NOMO-1 treated with dmso at 0.1 percent for 144 hours (cell line): Measurements from ENCODE around the gene PCNX1.
"Not testable (repeated sequence)": the region's sequence is repeated elsewhere in the genome, so short reads cannot be mapped to it uniquely, and the experiment has no call there.

Source experiments
- DNase-seq: peaks from one replicate; lab custom pipeline; 2025; ENCODE audit not compliant: unreplicated experiment; lab: John Stamatoyannopoulos, UW

Gene PCNX1

DNA sequence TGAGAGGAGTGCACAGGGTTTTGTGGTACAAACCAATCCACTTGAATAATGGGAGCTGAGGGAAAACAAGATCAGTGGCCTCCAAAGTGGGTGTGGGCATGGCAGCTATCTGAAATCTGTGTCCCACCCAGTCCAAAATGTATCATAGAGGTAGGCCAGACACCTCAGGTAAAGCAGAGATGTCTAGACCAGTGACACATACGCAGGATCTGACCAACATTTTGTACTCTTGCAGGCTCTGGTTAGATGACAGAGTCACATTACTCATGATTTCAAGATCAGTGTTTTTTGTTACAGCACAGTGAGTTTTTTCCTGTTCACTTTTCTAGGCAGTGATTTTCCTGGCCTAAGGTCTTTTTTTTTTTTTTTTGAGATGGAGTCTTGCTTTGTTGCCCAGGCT lies 211.8 kb downstream of the PCNX1 start:
- DNase-seq: no peak

GRCh38 chr14:71119832-71120231 lies 212.6 kb downstream of the PCNX1 start:
- no peak for DNase-seq

GRCh38 chr14:71121001-71121400 lies 213.7 kb downstream of the PCNX1 start:
- no peak for DNase-seq

GRCh38 chr14:71121711-71122110 lies 214.5 kb downstream of the PCNX1 start:
- DNase-seq: no peak

GRCh38 chr14:71122866-71123565 lies 215.8 kb downstream of the PCNX1 start:
- DNase-seq: no peak

- DNase-seq: no peak
Measured at GRCh38 chr14:71123579-71124135, 216.4 kb downstream of the PCNX1 start.

DNA sequence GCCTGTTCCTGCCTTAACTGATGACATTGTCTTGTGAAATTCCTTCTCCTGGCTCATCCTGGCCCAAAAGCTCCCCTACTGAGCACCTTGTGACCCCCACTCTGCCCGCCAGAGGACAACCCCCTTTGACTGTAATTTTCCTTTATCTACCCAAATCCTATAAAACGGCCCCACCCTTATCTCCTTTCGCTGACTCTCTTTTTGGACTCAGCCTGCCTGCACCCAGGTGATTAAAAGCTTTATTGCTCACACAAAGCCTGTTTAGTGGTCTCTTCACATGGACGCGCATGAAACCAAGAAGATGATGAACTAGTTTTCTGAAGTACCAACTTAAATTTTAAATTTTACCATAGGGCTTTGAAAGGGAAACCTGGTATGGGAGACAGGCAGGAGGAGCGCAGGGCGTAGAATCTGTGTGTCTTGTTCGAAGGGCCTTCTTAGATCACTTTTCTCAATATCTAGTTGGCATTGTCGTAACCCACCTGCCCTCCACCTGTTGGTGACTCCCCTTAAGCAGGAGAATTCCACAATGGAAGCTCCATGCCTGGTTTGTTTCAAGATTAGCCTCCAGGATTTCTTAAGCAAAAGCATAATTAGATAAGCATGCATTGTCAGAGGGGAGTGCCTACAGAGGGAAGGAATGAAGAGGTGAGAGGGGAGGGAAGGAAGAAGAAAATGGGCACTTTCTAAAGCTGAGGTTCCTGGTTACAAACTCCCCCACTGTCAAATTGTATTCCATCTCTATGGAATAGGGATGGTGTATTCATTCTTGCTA lies 222.6 kb downstream of the PCNX1 start:
- DNase-seq: not testable (repeated sequence)

DNA sequence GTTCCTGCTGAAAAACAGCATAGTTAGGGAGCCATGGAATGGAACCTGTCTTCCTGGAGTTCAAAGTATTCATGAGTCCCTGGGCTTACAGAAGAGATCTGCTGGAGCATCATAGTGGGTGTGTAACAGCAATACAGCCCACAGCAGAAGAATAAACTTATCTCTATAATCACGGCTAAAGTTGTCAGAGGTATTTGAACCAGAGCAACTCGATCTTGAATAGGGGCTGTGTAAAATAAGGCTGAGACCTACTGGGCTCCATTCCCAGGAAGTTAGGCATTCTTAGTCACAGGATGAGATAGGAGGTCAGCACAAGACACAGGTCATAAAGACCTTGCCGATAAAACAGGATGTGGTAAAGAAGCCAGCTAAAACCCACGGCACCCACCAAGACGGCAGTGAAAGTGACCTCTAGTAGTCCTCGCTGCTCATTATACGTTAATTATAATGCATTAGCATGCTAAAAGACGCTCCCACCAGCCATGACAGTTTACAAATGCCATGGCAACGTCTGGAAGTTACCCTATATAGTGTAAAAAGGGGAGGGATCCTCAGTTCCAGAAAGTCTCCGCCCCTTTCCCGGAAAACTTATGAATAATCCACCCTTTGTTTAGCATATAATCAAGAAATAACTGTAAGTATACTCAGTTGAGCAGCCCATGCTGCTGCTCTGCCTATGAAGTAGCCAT lies 223.4 kb downstream of the PCNX1 start:
- no peak for DNase-seq

GRCh38 chr14:71133296-71133695 lies 226.0 kb downstream of the PCNX1 start:
- DNase-seq: no peak

GRCh38 chr14:71135496-71135895 lies 228.2 kb downstream of the PCNX1 start:
- no peak for DNase-seq

- DNase-seq: no peak
Measured at GRCh38 chr14:71135911-71136310, 228.7 kb downstream of the PCNX1 start.

DNA sequence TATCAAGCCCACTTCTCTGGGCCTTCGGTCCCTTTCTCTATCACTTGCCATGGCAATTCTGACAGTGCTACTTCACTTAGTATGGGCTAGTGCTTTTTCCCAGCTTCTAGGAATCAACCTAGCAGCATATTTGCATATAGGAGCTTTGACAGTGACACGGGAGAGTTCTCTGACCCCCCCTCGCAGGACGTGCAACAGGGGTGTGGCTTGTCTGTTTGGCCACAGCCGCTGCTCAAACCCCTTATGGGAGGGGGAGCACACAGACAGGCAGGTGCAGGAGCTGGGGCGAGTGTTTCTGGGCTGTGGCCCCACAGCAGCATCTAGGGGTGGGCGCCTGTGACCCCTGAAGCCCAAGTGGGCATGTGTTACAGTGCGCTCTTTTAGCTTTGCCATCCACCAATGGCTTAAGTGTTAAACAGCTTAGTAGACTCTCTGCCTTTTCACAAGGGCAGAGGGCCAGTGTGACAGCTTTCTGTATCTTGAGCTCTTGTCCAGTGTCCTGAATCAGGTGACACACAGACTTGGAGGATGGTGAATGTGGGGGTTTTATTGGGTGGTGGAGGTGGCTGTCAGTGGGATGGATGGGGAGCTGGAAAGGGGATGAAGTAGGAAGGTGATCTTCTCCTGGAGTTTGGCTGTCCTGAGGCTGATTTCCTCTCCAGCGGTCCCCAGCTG lies 229.3 kb downstream of the PCNX1 start:
- no peak for DNase-seq

- no peak for DNase-seq
Measured at GRCh38 chr14:71137536-71138447, 230.5 kb downstream of the PCNX1 start.

DNA sequence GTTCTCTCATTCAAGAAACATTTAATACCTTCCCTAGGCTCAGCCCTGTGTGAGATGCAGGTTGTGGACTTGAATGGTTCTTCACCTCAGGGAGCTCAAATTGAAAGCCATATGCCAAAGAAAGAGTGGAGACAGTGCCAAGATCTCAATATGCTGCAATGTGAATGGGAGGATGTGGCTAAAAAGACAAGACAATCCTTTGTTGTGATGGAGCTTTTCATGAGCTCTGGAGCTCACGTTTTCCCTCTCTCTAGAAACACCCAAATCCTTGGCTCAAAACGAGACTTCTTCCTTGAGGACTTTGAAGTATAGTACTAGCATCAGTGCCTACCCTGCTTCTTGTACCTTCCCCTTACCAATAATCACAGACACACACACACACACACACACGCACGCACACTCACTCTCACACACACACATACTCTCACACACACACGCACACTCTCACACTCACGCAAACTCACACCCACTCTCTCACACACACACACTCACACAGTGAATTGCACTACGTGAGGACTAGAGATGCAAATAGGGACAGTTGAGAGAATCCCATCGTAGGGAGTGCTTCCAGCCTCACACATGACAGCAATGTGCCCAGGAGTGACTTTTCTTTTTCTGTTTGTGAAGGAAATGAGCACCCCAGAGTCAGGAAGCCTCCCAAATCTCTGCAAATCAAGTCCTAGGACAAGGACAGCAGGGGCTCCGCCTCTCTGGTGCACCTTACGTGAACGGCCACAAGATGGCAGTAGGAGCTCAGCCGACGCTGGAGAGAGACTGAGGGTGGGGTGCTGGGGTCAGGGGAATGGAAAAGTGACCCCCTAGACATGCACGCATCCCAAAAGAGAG lies 231.4 kb downstream of the PCNX1 start:
- DNase-seq: peak; percentile 17

DNA sequence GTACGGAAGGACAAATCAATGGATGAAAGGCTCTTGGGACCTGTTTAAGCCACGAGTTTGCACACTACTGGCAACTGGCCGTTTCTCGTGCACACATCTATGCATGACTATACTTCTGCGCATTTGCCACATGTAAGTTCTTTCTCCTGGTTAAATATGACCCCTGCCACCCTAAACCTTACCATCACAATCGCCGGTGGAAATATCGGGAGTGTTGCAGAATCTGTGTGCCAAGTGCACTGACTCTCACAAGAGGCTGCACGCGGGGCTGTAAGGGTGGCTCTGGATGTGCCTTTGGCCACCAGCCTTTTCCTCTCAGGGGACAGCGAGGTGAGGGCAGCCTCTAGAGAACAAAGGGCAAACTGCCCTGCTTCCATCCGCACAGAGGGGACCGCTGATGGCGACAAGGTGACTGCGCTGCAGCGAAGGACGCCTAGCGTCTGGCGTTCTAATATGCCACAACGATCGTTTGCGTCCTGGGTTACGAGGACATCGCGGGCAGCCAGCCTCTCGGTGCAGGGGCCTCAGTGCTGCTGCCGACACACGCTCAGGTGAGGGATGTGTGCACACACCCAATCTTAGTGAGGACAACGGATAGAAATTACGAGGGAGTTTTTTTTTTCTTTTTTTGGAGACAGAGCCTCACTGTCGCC lies 232.2 kb downstream of the PCNX1 start:
- DNase-seq: no peak

GRCh38 chr14:71140157-71140556 lies 232.9 kb downstream of the PCNX1 start:
- DNase-seq: no peak

GRCh38 chr14:71141701-71142374 lies 234.6 kb downstream of the PCNX1 start:
- no peak for DNase-seq

- peak; percentile 84 for DNase-seq
Measured at GRCh38 chr14:71142375-71143038, 235.2 kb downstream of the PCNX1 start.
